HG03039 (cell line): ENCODE data around the gene WBP1L.
"Not testable (repeated sequence)": the region's sequence is repeated elsewhere in the genome, so short reads cannot be mapped to it uniquely, and the experiment has no call there.

Experiments used
- ATAC-seq: cut with Tn5 transposase; IDR thresholded peaks from one replicate; pipeline ENCODE4 v1.9.1; 2021; ENCODE audit warnings: mild to moderate bottlenecking, moderate library complexity; ENCODE audit not compliant: unreplicated experiment

The WBP1L gene

GRCh38 chr10:102743588-102744373 lies at the start of gene WBP1L:
Gene WBP1L, plus strand, starts transcription at chr10:102743948. Its CDS starts 106 bp downstream, at chr10:102744054.
- peak; percentile 97 for ATAC-seq

GRCh38 chr10:102695401-102695800 lies 48.3 kb upstream of the WBP1L start:
- ATAC-seq, result not testable (repeated sequence)

GRCh38 chr10:102696736-102697135 lies 47.0 kb upstream of the WBP1L start:
- ATAC-seq, result no peak

- ATAC-seq, result no peak
These were observed 44.9 kb upstream of the WBP1L start for GRCh38 chr10:102698894-102699293.

GRCh38 chr10:102701272-102701671 lies 42.5 kb upstream of the WBP1L start:
- ATAC-seq, result no peak

GRCh38 chr10:102701796-102702195 lies 42.0 kb upstream of the WBP1L start:
- no peak for ATAC-seq

GRCh38 chr10:102702742-102703141 lies 41.0 kb upstream of the WBP1L start:
- no peak for ATAC-seq

- no peak for ATAC-seq
These were observed 38.8 kb upstream of the WBP1L start for GRCh38 chr10:102704915-102705314.

GRCh38 chr10:102705531-102705930 lies 38.2 kb upstream of the WBP1L start:
- ATAC-seq, result no peak

- no peak for ATAC-seq
These were observed 33.1 kb upstream of the WBP1L start for GRCh38 chr10:102710609-102711008.

GRCh38 chr10:102712089-102712488 lies 31.7 kb upstream of the WBP1L start:
- no peak for ATAC-seq

GRCh38 chr10:102712843-102713538 lies 30.8 kb upstream of the WBP1L start:
- ATAC-seq, result no peak

- ATAC-seq, result peak; percentile 29
These were observed 30.3 kb upstream of the WBP1L start for GRCh38 chr10:102713539-102713813.

- ATAC-seq, result peak; percentile 79
These were observed 29.7 kb upstream of the WBP1L start, which contains the start of gene ARL3 for GRCh38 chr10:102713814-102714620. Gene ARL3, minus strand, starts transcription at chr10:102714397. Its CDS starts 122 bp downstream, at chr10:102714275.

- ATAC-seq, result no peak
These were observed 28.9 kb upstream of the WBP1L start, which contains the start of gene SFXN2 for GRCh38 chr10:102714621-102715455. Gene SFXN2, plus strand, starts transcription at chr10:102714636. Its CDS starts 12,001 bp downstream, at chr10:102726637.

- ATAC-seq, result no peak
These were observed 27.9 kb upstream of the WBP1L start for GRCh38 chr10:102715880-102716279.

GRCh38 chr10:102716900-102717565 lies 26.7 kb upstream of the WBP1L start:
- not testable (repeated sequence) for ATAC-seq

- ATAC-seq, result no peak
These were observed 25.5 kb upstream of the WBP1L start for GRCh38 chr10:102718220-102718619.

- ATAC-seq, result no peak
These were observed 23.4 kb upstream of the WBP1L start for GRCh38 chr10:102720337-102720736.

- no peak for ATAC-seq
These were observed 22.9 kb upstream of the WBP1L start for GRCh38 chr10:102720775-102721301.
